LNCAP (cell line): ENCODE measurements around the gene FMNL2.

Experiments
- CTCF ChIP-seq: fragments of 450-650 bp; IDR thresholded peaks from 2 replicates; pipeline ENCODE4 v1.5.1; 2017; ENCODE audit warnings: mild to moderate bottlenecking

The FMNL2 gene

GRCh38 chr2:152622219-152622618 lies 287.2 kb downstream of the FMNL2 start:
- no peak for TF ChIP-seq CTCF

GRCh38 chr2:152623076-152623740 lies 288.2 kb downstream of the FMNL2 start:
- no peak for TF ChIP-seq CTCF

GRCh38 chr2:152623775-152624174 lies 288.8 kb downstream of the FMNL2 start:
- no peak for TF ChIP-seq CTCF

GRCh38 chr2:152624805-152625204 lies 289.8 kb downstream of the FMNL2 start:
- TF ChIP-seq CTCF = no peak

- no peak for TF ChIP-seq CTCF
Measured at GRCh38 chr2:152626911-152627339, 292.0 kb downstream of the FMNL2 start.

GRCh38 chr2:152627351-152627957 lies 292.5 kb downstream of the FMNL2 start:
- peak; percentile 50 for TF ChIP-seq CTCF

- TF ChIP-seq CTCF = no peak
Measured at GRCh38 chr2:152629202-152629601, 294.2 kb downstream of the FMNL2 start.

GRCh38 chr2:152630466-152630865 lies 295.5 kb downstream of the FMNL2 start:
- no peak for TF ChIP-seq CTCF
